ENCODE measurements around the gene AKT3. TPM values are rescaled to one million over a fixed set of nuclear protein-coding genes. Genes with fewer than 3 reads are reported as not detected.

AKT3 gene
- total RNA-seq, 2 experiments from 2014 or later: 80.4 to 88.5 TPM

GRCh38 chr1:243549108-243549507 lies 300.9 kb downstream of the AKT3 start:
- Mint-ChIP-seq H3K4me1 (ENCODE audit: low read depth) (no peaks in the 10 kb centered on the region), H3K36me3 (ENCODE audit: low read depth) (peaks cover 59% of the 10 kb centered on the region), H3K27me3 (no peaks in the 10 kb centered on the region), H3K9me3 (no peaks in the 10 kb centered on the region), H3K4me3 (no peak overlapping the region), H3K27ac (no peak overlapping the region)
- Histone ChIP-seq H3K27ac (ENCODE audit: low read depth in 1 of 2, low read length in 2 of 2) (no peak overlapping the region), H3K27me3 (ENCODE audit: control insufficient read depth in 1 of 2, insufficient read depth in 2 of 2, low read length in 2 of 2) (no peaks in the 10 kb centered on the region), H3K9me3 (ENCODE audit: control insufficient read depth in 1 of 2, insufficient read depth in 1 of 2, low read length in 2 of 2) (no peaks in the 10 kb centered on the region), H3K4me3 (ENCODE audit: low read length) (no peak overlapping the region), H3K4me1 (ENCODE audit: insufficient read depth, low read length) (no peaks in the 10 kb centered on the region), H3K36me3 (ENCODE audit: insufficient read depth, low read length) (peaks cover 11% of the 10 kb centered on the region)
- ChIA-PET CTCF (no interaction called here), POLR2A (no interaction called here)
- TF ChIP-seq CTCF (IDR thresholded peaks at IDR 0.05): no peak
- DNase-seq: no peak
- intact Hi-C loops (cut with DNase I, micrococcal nuclease): no loop called here
- no peak for ATAC-seq (ENCODE audit: poor library complexity)

- TF ChIP-seq CTCF (IDR thresholded peaks at IDR 0.05): no peak
- H3K27ac Mint-ChIP-seq: no peak overlapping the region
- no peak overlapping the region for H3K27ac ChIP-seq (ENCODE audit: low read depth in 1 of 2, low read length in 2 of 2)
- peaks cover 15% of the 10 kb centered on the region for H3K36me3 ChIP-seq (ENCODE audit: insufficient read depth, low read length)
- no peak overlapping the region for H3K4me3 ChIP-seq (ENCODE audit: low read length)
- ChIA-PET CTCF (interaction anchor here (0.6 kb wide), 1 partner anchor 304 kb away, joined by 3 read pairs; no protein-coding TSS in a partner anchor), POLR2A (interaction anchor here (0.6 kb wide), 1 partner anchor 114 kb away, joined by 7 read pairs; no protein-coding TSS in a partner anchor)
- no peak for ATAC-seq (ENCODE audit: poor library complexity)
- H3K9me3 ChIP-seq (ENCODE audit: control insufficient read depth in 1 of 2, insufficient read depth in 1 of 2, low read length in 2 of 2): no peaks in the 10 kb centered on the region
- DNase-seq: no peak
- H3K27me3 Mint-ChIP-seq: no peaks in the 10 kb centered on the region
- H3K27me3 ChIP-seq (ENCODE audit: control insufficient read depth in 1 of 2, insufficient read depth in 2 of 2, low read length in 2 of 2): no peaks in the 10 kb centered on the region
- intact Hi-C loops (cut with DNase I, micrococcal nuclease): no loop called here
- no peaks in the 10 kb centered on the region for H3K4me1 ChIP-seq (ENCODE audit: insufficient read depth, low read length)
- H3K4me3 Mint-ChIP-seq: no peak overlapping the region
- H3K36me3 Mint-ChIP-seq (ENCODE audit: low read depth): peaks cover 65% of the 10 kb centered on the region
- H3K4me1 Mint-ChIP-seq (ENCODE audit: low read depth): no peaks in the 10 kb centered on the region
- H3K9me3 Mint-ChIP-seq: no peaks in the 10 kb centered on the region
Observed at GRCh38 chr1:243548516-243548915, 301.5 kb downstream of the AKT3 start.

DNA sequence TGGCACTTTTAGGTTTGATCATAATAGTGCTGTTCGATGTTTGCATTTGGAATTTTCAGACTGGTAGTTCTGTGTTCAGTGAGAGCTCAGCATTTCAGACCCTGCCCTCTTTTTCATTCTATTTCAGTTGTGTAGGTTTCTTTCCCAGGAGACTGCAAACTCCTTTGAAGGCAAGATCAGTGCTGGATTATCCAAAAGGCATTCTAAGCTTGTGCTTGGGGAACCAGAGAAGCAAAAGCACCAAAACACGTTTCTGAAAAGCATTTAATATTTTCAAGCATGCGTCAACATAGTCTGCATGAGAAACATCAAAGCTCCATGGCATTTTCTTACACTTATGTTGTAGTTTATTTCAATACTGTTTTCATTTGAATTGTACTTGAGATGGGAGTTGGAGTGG lies 302.2 kb downstream of the AKT3 start:
- Histone ChIP-seq H3K4me3 (ENCODE audit: low read length) (no peak overlapping the region), H3K27ac (ENCODE audit: low read depth in 1 of 2, low read length in 2 of 2) (no peak overlapping the region), H3K9me3 (ENCODE audit: control insufficient read depth in 1 of 2, insufficient read depth in 1 of 2, low read length in 2 of 2) (no peaks in the 10 kb centered on the region), H3K4me1 (ENCODE audit: insufficient read depth, low read length) (no peaks in the 10 kb centered on the region), H3K27me3 (ENCODE audit: control insufficient read depth in 1 of 2, insufficient read depth in 2 of 2, low read length in 2 of 2) (no peaks in the 10 kb centered on the region), H3K36me3 (ENCODE audit: insufficient read depth, low read length) (peaks cover 17% of the 10 kb centered on the region)
- DNase-seq: no peak
- Mint-ChIP-seq H3K9me3 (no peaks in the 10 kb centered on the region), H3K4me1 (ENCODE audit: low read depth) (no peaks in the 10 kb centered on the region), H3K27ac (no peak overlapping the region), H3K4me3 (no peak overlapping the region), H3K36me3 (ENCODE audit: low read depth) (peaks cover 65% of the 10 kb centered on the region), H3K27me3 (no peaks in the 10 kb centered on the region)
- no peak for TF ChIP-seq CTCF (IDR thresholded peaks at IDR 0.05)
- no peak for ATAC-seq (ENCODE audit: poor library complexity)
- ChIA-PET CTCF (interaction anchor here (0.6 kb wide), 1 partner anchor 305 kb away, joined by 3 read pairs; no protein-coding TSS in a partner anchor), POLR2A (interaction anchor here (0.6 to 1.0 kb wide), 3 partner anchors 13 to 113 kb away, joined by 3 to 7 read pairs (median 3); no protein-coding TSS in a partner anchor)
- intact Hi-C loops (cut with DNase I, micrococcal nuclease): no loop called here
